Activated T-helper 2 cell treated with anti-CD3 and anti-CD28 coated beads, Interferon-gamma antibody, Interleukin-2, Interleukin-4, amounts not matched to agents 10 μg/mL and 5 μg/mL and 100 μg/mL, durations not matched to agents 14 hours and 24 hours and 36 hours (primary cell): ENCODE data around the gene RGS14. TPM values are rescaled to one million over a fixed set of nuclear protein-coding genes. Genes with fewer than 3 reads are reported as not detected.
"Not testable (repeated sequence)": the region's sequence is repeated elsewhere in the genome, so short reads cannot be mapped to it uniquely, and the experiment has no call there.

Experiments used
- DNase-seq: peaks from one replicate; pipeline ENCODE4 v3.0.0; 2021; ENCODE audit warnings: low spot score
- H3K27ac Mint-ChIP-seq: one replicate; pipeline ENCODE4 v1.8.0; 2021; ENCODE audit warnings: mixed read lengths
- H3K27me3 Mint-ChIP-seq: one replicate; pipeline ENCODE4 v1.8.0; 2021; ENCODE audit warnings: low read depth, mixed read lengths
- H3K36me3 Mint-ChIP-seq: one replicate; pipeline ENCODE4 v1.8.0; 2021; ENCODE audit warnings: low read depth, mixed read lengths
- H3K4me1 Mint-ChIP-seq: one replicate; pipeline ENCODE4 v1.8.0; 2021; ENCODE audit warnings: low read depth, mixed read lengths
- H3K4me3 Mint-ChIP-seq: one replicate; pipeline ENCODE4 v1.8.0; 2021; ENCODE audit warnings: low read depth, mild to moderate bottlenecking, moderate library complexity, mixed read lengths
- H3K9me3 Mint-ChIP-seq: one replicate; pipeline ENCODE4 v1.8.0; 2021; ENCODE audit warnings: mixed read lengths
- intact Hi-C: fragments of 100-400 bp; cut with micrococcal nuclease; formaldehyde crosslinking; loops from one replicate; pipeline ENCODE4 v1.15.1; 2023
- total RNA-seq: library from RNA; stranded (reverse); gene quantifications from 2 replicates; pipeline ENCODE4 v1.2.3, GENCODE V29; 2022

RGS14 gene
- total RNA-seq, 1 donor from 2014 or later, result 36.2 TPM

DNA sequence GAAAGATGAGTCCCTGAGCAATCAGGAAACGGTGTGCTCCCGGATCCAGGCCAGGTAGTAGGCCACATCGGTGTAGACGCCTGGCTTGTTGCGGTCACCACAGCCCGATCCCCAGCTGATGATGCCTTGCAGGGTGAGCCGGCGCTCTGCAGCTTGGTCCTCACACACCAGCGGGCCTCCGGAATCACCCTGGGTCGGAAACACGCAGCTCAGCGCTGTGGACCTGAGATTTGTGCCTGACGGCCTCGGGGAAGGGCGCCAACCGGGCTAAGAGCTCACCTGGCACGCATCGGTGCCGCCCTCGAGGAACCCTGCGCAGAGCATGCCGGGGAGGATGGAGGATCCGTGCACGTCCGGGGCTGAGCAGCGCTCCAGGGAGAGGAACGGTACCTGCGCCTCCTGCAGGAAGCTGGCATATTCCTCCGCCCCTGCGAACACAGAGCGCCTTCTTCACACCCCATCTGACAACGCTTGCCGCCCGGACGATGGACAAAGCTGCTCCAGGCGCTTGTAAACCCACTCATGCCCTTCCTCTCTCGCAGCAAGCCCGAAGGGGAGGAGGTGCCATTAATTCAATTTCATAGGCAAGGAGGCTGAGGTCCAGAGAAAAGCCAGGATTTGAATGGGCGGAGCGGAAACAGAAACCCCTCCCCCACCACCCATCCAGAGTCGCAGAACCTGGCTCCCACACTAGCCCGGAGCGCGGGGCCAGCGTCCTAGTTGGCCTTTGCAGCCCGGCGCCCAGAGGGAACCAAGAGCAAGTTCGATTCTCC lies 44.7 kb downstream of the RGS14 start:
- Mint-ChIP-seq H3K4me1 (peaks cover 19% of the 10 kb centered on the region), H3K36me3 (no peaks in the 10 kb centered on the region), H3K9me3 (no peaks in the 10 kb centered on the region), H3K4me3 (peak overlapping the region; percentile 79), H3K27ac (no peak overlapping the region), H3K27me3 (peaks cover 23% of the 10 kb centered on the region)
- DNase-seq, result peak; percentile 55
- intact Hi-C loops, result loop anchor here (1.0 to 5.0 kb wide), 4 partner anchors 12 to 94 kb away; partner anchors contain the start of gene PDLIM7

DNA sequence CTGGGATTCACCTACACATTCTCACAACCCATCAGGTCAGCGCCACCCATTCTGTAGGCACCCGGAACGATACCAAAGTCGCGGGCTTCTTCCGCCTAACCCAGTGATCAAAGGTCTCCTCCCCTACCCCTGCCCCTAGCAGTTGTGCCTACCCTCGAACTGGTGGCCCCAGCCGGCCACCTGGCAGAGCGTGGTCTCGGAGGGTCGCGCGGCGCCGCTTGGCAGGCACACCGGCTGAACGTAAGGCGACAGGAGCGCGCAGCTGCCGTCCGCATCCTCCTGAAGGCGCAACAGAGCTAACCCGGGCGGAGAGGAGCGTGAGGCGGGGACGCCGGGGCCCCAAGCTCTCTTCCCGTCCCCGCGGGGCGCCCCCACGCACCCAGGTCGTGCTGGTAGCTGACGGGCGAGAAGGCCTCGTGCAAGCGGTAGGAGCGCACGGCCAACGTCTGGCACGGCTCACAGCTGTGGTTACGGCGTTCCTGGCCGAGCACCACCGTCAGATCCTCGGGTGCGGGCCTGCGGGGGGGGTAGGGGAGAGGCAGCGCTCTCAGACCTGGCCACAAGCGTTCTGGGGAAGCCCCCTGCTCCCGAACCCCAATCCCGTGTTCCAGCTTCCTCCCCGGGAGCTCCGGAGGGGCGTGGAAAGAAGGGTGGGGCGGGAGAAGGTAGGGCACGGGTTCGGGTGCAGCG lies 45.5 kb downstream of the RGS14 start:
- Mint-ChIP-seq H3K4me3 (peak overlapping the region; percentile 79), H3K9me3 (no peaks in the 10 kb centered on the region), H3K27me3 (peaks cover 23% of the 10 kb centered on the region), H3K4me1 (peaks cover 19% of the 10 kb centered on the region), H3K36me3 (no peaks in the 10 kb centered on the region), H3K27ac (no peak overlapping the region)
- peak; percentile 43 for DNase-seq
- intact Hi-C loops, result loop anchor here (1.0 to 5.0 kb wide), 4 partner anchors 13 to 94 kb away; partner anchors contain the start of gene PDLIM7

DNA sequence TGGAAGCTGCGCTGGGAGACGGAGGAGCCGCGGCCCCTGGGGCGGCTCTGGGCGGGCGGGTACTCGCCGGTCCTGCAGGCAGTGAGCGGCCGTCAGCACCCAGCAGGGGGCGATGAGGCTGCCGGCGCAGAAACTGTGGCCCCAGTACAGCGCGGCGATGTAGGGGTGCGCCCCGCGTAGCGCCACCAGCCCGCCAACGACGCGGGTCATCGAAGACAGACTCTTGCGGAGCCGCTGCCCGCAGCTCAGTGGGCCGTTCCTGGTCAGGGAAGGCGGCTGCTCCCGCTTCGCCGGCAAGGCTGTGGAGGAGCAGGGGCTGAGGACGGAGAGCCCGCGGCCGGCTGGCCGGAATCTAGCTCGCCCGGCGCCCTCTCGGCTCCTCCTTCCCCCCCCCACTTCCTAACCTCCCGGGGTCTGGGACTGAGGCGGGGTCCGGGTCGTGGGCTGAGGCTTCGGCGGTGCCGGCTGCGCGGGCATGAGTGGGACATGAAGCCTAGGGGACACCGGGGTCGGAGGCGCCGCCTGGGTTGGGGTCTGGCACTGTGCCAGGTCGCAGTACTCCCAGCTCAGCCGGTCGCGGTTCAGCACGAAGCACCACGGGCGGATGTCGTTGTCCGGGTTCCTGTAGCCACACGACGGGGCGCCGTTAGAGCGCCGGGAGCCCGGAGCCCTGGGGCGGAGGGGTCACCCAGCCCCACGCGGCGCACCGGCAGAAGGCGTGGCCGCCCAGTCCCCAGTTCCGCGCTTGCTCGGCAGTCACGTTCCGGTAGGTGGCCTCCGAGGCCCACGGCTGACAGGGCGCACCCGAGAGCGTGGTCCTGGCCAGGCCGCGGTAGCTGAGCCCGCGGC lies 46.3 kb downstream of the RGS14 start:
- Mint-ChIP-seq H3K9me3 (no peaks in the 10 kb centered on the region), H3K4me3 (peak overlapping the region; percentile 79), H3K27ac (no peak overlapping the region), H3K36me3 (no peaks in the 10 kb centered on the region), H3K27me3 (peaks cover 23% of the 10 kb centered on the region), H3K4me1 (peaks cover 19% of the 10 kb centered on the region)
- intact Hi-C loops, result loop anchor here (1.0 to 5.0 kb wide), 5 partner anchors 14 to 93 kb away; partner anchors contain the start of genes GRK6 and PDLIM7
- DNase-seq, result peak; percentile 81

DNA sequence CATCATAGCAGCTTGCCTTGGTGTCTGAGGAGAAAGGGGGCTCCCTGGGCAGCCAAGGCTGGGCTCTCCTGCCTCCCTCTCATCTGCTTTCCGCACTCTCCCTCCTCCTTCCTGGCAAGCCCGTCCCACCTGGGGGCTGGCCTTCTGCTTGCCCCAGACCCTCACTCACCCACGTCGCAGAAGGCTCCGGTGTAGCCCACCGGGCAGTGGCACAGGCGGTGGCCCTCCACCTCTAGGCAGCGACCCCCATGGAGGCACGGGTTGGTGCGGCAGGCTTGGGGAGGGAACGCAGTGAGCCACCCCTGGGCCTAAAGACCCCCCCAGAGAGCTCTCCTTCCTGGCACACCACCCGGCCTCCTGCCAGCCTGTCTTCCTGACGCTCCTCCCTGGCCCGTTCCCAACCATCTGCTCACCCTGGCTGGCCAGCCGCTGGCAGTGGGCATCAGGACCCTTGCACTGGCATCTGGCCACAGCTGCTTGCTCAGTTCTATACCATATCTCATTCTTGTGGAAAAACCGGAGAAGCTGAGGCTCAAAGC lies 47.0 kb downstream of the RGS14 start:
- Mint-ChIP-seq H3K9me3 (no peaks in the 10 kb centered on the region), H3K4me1 (peaks cover 19% of the 10 kb centered on the region), H3K4me3 (peak overlapping the region; percentile 54), H3K36me3 (no peaks in the 10 kb centered on the region), H3K27ac (no peak overlapping the region), H3K27me3 (peaks cover 23% of the 10 kb centered on the region)
- intact Hi-C loops, result loop anchor here (1.0 to 5.0 kb wide), 2 partner anchors 22 to 42 kb away; partner anchors contain the start of gene GRK6
- DNase-seq, result no peak

DNA sequence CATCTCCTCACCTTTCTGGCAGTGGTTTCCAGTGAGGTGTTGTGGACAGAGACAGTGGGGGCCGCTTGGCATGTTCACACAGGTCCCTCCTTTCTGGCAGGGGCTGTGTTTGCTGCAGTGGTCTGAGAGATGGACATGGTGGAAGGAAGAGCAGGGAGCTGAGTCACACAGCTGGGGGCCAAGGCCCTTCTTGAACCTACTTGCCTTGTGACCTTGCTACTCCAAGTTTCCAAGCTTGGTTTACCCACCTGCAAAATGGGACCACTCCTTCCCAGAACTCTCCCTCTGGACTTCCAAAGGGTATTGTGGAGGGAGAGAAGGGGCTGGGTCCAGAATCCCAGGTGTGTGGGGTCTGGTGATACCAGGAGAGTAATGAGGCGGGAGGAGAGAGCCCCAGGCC lies 47.6 kb downstream of the RGS14 start:
- Mint-ChIP-seq H3K4me3 (peak overlapping the region; percentile 54), H3K9me3 (no peaks in the 10 kb centered on the region), H3K36me3 (no peaks in the 10 kb centered on the region), H3K4me1 (peaks cover 19% of the 10 kb centered on the region), H3K27ac (no peak overlapping the region), H3K27me3 (peaks cover 23% of the 10 kb centered on the region)
- DNase-seq, result no peak
- intact Hi-C loops, result no loop called here

DNA sequence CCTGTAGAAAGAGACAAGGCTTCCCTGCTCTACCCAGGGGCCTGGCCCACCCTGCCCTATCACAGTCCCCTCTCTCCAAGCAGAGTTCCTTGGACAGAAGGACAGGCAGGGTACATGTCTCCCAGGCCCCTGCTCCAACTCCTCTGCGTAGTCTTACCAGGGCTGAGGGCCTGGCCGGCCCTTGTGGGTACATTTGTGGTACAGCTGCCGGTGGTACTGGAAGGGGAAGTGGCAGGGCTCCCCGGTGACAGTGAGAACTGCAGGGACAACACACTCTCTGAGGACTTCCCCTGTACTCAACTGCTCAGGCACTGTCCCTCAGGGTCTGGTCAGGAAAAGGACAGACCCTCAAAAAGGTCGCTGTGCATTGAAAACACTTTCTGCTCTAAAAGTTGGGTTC lies 48.1 kb downstream of the RGS14 start:
- Mint-ChIP-seq H3K4me3 (no peak overlapping the region), H3K4me1 (peaks cover 24% of the 10 kb centered on the region), H3K27ac (no peak overlapping the region), H3K36me3 (no peaks in the 10 kb centered on the region), H3K27me3 (peaks cover 23% of the 10 kb centered on the region), H3K9me3 (no peaks in the 10 kb centered on the region)
- intact Hi-C loops, result no loop called here
- no peak for DNase-seq

DNA sequence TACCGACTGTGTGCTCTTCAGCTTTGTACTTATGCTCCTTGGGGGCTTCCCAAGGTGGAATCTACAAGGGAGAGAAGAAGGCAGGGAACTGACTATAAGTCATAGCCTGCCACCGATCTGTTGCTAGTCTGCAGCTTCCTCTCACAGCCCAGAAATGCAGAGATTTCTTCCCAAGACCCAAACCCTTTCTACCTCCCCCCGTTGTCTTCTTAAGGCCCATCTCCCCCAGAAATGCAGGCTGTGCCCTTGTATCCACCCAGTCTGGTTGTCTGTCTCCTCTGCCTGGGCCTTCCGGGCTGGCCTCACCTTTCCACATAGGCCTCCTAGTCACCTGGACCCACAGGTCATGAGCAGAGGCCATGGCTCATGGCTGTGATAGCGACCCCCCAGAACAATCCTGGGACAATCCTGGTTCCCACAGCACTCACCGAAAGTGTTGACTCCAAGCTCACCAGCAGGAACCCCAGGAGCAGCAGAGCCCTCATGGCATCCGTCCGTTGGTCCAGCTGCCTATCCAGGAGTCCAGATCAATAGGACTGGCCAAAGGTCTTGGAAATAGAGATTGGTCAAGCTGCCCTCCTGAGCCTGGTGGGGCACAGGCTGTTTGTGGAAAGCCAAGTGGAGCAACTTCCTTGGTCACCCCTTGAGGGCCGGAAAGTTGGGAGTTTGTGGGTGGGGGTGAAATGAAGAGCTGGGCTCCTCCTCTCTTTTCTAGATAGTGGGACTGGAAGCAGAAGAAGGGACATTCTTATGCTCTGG lies 51.5 kb downstream of the RGS14 start, which contains the start of gene F12:
Gene F12 (minus strand): TSS at position 522 of the 759 bp plus-strand sequence. CDS start 37 bp downstream, at position 485.
- intact Hi-C loops, result no loop called here
- no peaks in the 10 kb centered on the region for H3K27me3 Mint-ChIP-seq
- H3K4me1 Mint-ChIP-seq, result peaks cover 20% of the 10 kb centered on the region
- H3K4me3 Mint-ChIP-seq, result no peak within 1 kb of the TSS
- H3K27ac Mint-ChIP-seq, result no peak within 1 kb of the TSS
- no peak for DNase-seq
- H3K9me3 Mint-ChIP-seq, result no peaks in the 10 kb centered on the region
- H3K36me3 Mint-ChIP-seq, result no peaks in the 10 kb centered on the region

DNA sequence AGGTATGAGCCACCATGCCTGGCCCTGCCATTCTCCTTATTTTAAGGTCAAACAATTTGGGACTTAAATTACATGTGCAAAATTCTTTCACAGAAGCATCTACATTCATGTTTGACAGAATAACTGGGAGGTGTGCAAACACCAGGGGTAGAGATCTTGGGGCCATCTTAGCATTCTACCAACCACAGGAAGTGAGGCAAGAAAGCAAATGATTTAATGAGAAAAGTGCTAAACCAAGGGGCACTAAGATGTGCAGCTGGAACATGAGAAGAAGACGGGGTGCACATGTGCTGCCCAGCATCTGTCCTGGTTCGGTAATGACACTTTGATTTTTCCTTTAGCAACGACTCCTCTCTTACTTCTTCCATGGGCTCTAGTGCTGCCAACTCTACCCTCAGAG lies 52.9 kb downstream of the RGS14 start:
- H3K36me3 Mint-ChIP-seq, result no peaks in the 10 kb centered on the region
- DNase-seq, result no peak
- no peaks in the 10 kb centered on the region for H3K9me3 Mint-ChIP-seq
- H3K4me1 Mint-ChIP-seq, result peaks cover 21% of the 10 kb centered on the region
- H3K27me3 Mint-ChIP-seq, result no peaks in the 10 kb centered on the region
- no peak overlapping the region for H3K4me3 Mint-ChIP-seq
- intact Hi-C loops, result no loop called here
- H3K27ac Mint-ChIP-seq, result no peak overlapping the region

DNA sequence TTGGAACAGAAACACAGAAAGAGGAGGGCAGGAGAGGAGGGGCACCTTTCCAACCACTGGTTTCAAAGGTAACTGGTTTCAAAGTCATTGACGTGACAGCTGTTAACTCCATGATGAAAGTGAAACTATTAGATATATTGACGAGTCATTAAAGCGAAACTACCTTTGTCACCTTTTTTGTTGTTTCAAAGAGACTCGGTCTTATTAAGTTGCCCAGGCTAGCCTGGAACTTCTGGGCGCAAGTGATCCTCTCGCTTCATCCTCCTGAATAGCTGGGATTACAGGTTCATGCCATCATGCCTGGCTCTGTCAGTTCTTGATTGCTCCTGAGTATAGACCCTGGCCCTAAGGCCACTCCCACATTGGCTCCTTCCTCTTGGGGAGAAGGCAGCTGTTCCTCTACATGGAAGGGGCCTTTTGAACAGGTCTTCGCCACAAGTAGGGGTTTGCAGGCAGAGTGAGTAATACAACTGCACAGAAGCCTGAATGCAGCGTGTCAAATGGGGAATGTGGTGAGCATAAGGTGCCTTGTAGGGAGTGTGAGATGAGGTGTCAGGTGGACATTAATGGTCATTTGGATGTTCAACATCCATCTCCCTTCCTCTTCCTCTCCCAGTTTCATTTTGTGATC lies 55.0 kb downstream of the RGS14 start:
- no peak overlapping the region for H3K27ac Mint-ChIP-seq
- H3K4me3 Mint-ChIP-seq, result no peak overlapping the region
- H3K4me1 Mint-ChIP-seq, result peaks cover 21% of the 10 kb centered on the region
- H3K36me3 Mint-ChIP-seq, result no peaks in the 10 kb centered on the region
- intact Hi-C loops, result no loop called here
- no peaks in the 10 kb centered on the region for H3K27me3 Mint-ChIP-seq
- no peak for DNase-seq
- no peaks in the 10 kb centered on the region for H3K9me3 Mint-ChIP-seq

DNA sequence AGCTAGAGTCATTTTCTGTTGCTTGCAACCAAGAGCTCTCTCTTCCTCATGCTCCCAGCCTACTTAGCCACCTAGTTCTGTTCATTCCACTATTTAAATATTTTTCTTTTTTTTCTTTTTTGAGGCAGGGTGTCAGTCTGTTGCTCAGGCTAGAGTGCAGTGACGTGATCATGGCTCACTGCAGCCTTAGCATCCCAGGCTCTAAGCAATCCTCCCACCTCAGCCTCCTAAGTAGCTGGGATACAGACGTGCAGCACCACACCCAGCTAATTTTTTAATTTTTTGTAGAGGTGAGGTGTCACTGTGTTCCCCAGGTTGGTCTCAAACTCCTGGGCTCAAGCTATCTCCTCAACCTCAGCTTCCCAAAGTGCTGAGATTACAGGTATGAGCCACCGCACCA lies 56.8 kb downstream of the RGS14 start:
- no peak for DNase-seq
- Mint-ChIP-seq H3K27ac (no peak overlapping the region), H3K36me3 (no peaks in the 10 kb centered on the region), H3K4me1 (peaks cover 21% of the 10 kb centered on the region), H3K9me3 (no peaks in the 10 kb centered on the region), H3K4me3 (no peak overlapping the region), H3K27me3 (no peaks in the 10 kb centered on the region)
- intact Hi-C loops, result no loop called here

DNA sequence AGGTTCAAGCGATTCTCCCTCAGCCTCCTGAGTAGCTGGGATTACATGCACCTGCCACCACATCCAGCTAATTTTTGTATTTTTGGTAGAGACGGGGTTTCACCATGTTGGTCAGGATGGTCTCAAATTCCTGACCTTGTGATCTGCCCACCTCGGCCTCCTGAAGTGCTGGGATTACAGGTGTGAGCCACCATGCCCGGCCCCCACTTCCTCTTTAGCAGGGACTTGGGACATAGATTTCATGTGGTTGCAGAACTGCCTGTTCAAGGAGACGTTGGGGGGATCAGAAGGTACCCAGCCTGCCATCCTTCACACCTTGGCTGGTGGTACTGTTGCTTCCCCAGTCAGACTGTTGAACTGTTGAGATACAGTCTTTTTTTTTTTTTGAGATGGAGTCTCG lies 59.4 kb downstream of the RGS14 start:
- DNase-seq, H3K4me3 Mint-ChIP-seq, H3K36me3 Mint-ChIP-seq, intact Hi-C loops, H3K9me3 Mint-ChIP-seq, H3K27ac Mint-ChIP-seq, H3K27me3 Mint-ChIP-seq: not testable (repeated sequence)
- H3K4me1 Mint-ChIP-seq, result peaks cover 13% of the 10 kb centered on the region
